Left forelimb (tissue), 1 donor: ENCODE data around the gene URGCP.

Experiments
- DNase-seq: peaks from one replicate; pipeline ENCODE4 v3.0.0-alpha.2; 2018; ENCODE audit warnings: low spot score

Gene URGCP

GRCh38 chr7:43906331-43907010 lies at the start of gene URGCP:
Gene URGCP, minus strand, starts transcription at chr7:43906596. Its CDS starts 21 bp downstream, at chr7:43906575.
- peak; percentile 76 for DNase-seq

GRCh38 chr7:43956027-43956426 lies 49.6 kb upstream of the URGCP start:
- DNase-seq: no peak

- no peak for DNase-seq
Measured at GRCh38 chr7:43954524-43955228, 48.3 kb upstream of the URGCP start.

- no peak for DNase-seq
Measured at GRCh38 chr7:43953071-43953470, 46.7 kb upstream of the URGCP start.

- DNase-seq: no peak
Measured at GRCh38 chr7:43952028-43952427, 45.6 kb upstream of the URGCP start.

GRCh38 chr7:43944286-43944685 lies 37.9 kb upstream of the URGCP start:
- no peak for DNase-seq

GRCh38 chr7:43943417-43944187 lies 37.2 kb upstream of the URGCP start:
- DNase-seq: no peak

GRCh38 chr7:43942997-43943396 lies 36.6 kb upstream of the URGCP start:
- DNase-seq: no peak

- no peak for DNase-seq
Measured at GRCh38 chr7:43942250-43942649, 35.9 kb upstream of the URGCP start.

- no peak for DNase-seq
Measured at GRCh38 chr7:43938892-43939482, 32.6 kb upstream of the URGCP start.

- no peak for DNase-seq
Measured at GRCh38 chr7:43937444-43937843, 31.0 kb upstream of the URGCP start.

GRCh38 chr7:43933902-43934560 lies 27.6 kb upstream of the URGCP start:
- no peak for DNase-seq

GRCh38 chr7:43931346-43931745 lies 24.9 kb upstream of the URGCP start:
- DNase-seq: no peak

GRCh38 chr7:43929529-43930457 lies 23.4 kb upstream of the URGCP start:
- DNase-seq: no peak

- DNase-seq: no peak
Measured at GRCh38 chr7:43927810-43928209, 21.4 kb upstream of the URGCP start.

- DNase-seq: no peak
Measured at GRCh38 chr7:43926798-43927123, 20.4 kb upstream of the URGCP start.

- peak; percentile 84 for DNase-seq
Measured at GRCh38 chr7:43925984-43926797, 19.8 kb upstream of the URGCP start, which contains the start of gene UBE2D4. Gene UBE2D4, plus strand, starts transcription at chr7:43926436. Its CDS starts 97 bp downstream, at chr7:43926533.

- no peak for DNase-seq
Measured at GRCh38 chr7:43922726-43923125, 16.3 kb upstream of the URGCP start.

- no peak for DNase-seq
Measured at GRCh38 chr7:43921423-43921822, 15.0 kb upstream of the URGCP start.

GRCh38 chr7:43915907-43916306 lies 9.5 kb upstream of the URGCP start:
- DNase-seq: no peak
